Fibroblast of the aortic adventitia (primary cell): Measurements from ENCODE around the gene RGS6. TPM values are rescaled to one million over a fixed set of nuclear protein-coding genes. Genes with fewer than 3 reads are reported as not detected.

ENCODE experiments used
- DNase-seq: peaks from one replicate; pipeline ENCODE4 v3.0.0-alpha.2; 2010; ENCODE audit warnings: low read depth
- H3K4me3 ChIP-seq: 2 replicates; pipeline ENCODE4 v1.5.1; 2011; ENCODE audit warnings: low read depth, mild to moderate bottlenecking, control low read depth, low read length, moderate library complexity
- total RNA-seq: library from RNA; depleted of rRNA; stranded (reverse); fragments of >200 nt; gene quantifications from 2 replicates; pipeline ENCODE4 v1.2.3, GENCODE V29; 2012; ENCODE audit warnings: low replicate concordance
- TF ChIP-seq, protein P1 (sequence below): IDR thresholded peaks from 2 replicates; pipeline ENCODE4 v1.5.1; 2011; ENCODE audit warnings: mild to moderate bottlenecking, low read length, control low read depth, inconsistent platforms; ENCODE audit not compliant: insufficient read depth

The RGS6 gene
- total RNA-seq, 1 donor = not detected

DNA sequence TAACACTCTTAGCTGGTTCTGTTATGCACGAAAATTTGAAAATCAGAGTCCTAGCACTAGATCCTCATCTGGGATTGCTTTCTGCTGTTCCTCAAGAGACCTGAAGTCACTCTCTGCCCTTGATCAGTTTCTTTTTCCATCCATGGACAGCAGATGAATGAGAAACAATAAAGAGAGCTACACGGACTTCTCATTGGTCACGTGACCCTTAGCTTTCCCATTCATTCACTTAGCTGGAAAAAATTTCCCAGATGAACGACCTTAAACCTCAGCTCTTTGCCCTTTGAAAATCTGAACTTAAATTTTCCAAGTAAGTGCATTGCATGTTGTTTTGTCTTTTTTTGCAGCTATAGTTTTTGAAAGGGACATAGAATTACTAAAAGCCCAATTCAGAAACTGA, 27.2 kb upstream of the RGS6 start:
- DNase-seq = no peak
- TF ChIP-seq, protein P1, sequence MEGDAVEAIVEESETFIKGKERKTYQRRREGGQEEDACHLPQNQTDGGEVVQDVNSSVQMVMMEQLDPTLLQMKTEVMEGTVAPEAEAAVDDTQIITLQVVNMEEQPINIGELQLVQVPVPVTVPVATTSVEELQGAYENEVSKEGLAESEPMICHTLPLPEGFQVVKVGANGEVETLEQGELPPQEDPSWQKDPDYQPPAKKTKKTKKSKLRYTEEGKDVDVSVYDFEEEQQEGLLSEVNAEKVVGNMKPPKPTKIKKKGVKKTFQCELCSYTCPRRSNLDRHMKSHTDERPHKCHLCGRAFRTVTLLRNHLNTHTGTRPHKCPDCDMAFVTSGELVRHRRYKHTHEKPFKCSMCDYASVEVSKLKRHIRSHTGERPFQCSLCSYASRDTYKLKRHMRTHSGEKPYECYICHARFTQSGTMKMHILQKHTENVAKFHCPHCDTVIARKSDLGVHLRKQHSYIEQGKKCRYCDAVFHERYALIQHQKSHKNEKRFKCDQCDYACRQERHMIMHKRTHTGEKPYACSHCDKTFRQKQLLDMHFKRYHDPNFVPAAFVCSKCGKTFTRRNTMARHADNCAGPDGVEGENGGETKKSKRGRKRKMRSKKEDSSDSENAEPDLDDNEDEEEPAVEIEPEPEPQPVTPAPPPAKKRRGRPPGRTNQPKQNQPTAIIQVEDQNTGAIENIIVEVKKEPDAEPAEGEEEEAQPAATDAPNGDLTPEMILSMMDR = no peak
- H3K4me3 ChIP-seq = no peak overlapping the region

DNA sequence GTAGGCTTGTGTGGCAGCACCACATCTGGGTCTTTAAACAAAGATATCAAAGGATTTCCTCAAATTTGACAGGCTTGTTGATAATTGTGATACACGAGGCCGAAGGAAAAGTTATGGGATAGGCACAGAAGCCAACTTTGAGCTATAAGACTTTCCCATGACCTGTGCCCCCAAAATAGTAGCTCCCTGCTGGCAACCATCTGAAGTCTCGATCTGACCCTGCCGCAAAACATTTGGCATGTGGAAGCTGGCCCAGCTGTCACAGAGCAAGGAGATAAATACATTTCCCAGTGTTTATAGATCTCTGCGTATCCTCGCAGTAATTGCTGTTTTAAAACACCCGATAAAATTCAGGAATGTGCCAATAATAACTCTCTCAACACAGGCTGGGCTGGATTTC, 26.4 kb upstream of the RGS6 start:
- no peak for DNase-seq
- no peak overlapping the region for H3K4me3 ChIP-seq
- TF ChIP-seq, protein P1 = no peak

GRCh38 chr14:71907793-71908515, 24.3 kb upstream of the RGS6 start:
- DNase-seq = no peak
- H3K4me3 ChIP-seq = no peak overlapping the region
- TF ChIP-seq, protein P1 = no peak

DNA sequence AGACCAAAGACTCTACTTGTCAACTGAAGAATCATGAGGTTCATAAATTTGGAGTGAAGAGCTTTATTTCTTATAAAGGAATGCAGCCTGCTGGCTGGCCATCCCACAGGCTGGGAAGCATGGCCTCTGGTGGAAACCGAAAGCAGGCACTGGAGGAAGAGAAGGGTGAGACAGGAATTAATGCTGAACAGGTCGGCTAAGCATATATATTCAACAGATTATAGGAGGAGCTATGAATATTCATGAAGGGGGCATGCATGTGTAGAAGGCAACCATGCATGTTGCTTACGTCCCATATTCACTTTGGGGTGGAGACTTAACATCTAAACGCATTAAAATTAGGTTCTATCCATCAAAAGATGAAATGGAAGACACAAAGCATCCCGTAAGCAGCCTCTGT, 20.6 kb upstream of the RGS6 start:
- no peak overlapping the region for H3K4me3 ChIP-seq
- no peak for DNase-seq
- TF ChIP-seq, protein P1 = no peak

DNA sequence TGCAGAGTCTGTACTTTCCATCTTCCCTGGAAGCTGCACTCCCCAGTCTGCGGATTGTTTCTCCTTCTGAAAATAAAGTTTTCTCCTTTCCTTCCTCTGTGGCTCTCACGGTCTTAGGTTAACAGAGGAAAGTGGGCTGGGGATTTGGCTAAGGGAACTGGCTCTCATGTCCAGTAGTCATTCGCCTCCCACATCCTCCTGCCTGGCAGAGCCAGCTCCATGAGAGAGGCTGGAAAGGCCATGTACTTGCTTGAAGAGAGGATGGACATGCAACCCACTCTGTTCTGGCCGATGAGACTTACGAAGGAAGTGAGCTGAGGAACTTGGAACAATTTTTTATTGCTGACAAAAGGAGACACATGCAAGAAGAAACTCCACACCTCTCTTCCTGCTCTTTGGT, 18.9 kb upstream of the RGS6 start:
- TF ChIP-seq, protein P1 = no peak
- DNase-seq = no peak
- H3K4me3 ChIP-seq = no peak overlapping the region

DNA sequence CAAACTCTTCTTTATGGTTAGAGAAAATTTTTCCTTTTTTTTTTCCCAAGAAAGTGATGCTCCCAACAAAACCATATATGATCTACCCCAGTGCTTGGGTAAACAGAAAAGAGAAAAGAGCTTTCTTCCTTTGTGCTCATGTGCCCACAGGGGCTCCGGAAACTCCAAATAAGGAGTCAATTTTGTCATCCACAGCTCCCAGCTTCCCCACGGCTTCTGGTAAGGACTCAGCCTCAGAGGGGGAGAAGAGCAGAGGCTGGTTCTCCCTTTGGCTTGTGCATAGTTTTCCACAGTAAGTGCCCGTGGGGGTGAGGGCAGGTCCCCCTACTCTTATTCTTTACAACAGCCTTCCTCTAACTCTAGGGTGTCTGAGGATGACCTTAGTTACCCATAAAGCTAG, 13.3 kb upstream of the RGS6 start:
- TF ChIP-seq, protein P1 = no peak
- no peak for DNase-seq
- H3K4me3 ChIP-seq = no peak overlapping the region

- DNase-seq = no peak
- TF ChIP-seq, protein P1 = no peak
Observed at GRCh38 chr14:71923513-71923912, 8.7 kb upstream of the RGS6 start.

More at GRCh38 chr14:71923513-71923912, 8.7 kb upstream of the RGS6 start:
- no peak overlapping the region for H3K4me3 ChIP-seq
